ENCODE data around the gene GLIPR2.
"Not testable (repeated sequence)": the region's sequence is repeated elsewhere in the genome, so short reads cannot be mapped to it uniquely, and the experiment has no call there.

GLIPR2 gene

DNA sequence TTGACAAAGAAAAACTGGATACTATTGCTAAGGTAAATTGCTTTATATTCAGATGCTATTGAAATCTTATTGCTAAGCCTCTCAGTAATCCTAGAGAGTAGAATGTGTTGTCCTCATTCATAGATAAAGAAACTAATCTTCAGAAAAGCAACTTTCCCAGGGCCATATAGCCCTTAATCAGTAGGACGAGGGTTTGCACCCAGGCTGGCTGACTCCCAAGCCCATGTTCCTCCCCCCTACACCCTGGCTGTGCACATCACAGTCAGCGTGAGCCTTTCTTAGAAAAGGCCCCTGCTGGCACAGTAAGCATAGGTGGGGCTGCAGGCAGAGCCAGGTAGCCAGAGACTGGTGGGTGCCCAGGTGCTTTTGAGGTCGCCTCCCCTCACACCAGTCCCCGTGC lies 15.8 kb upstream of the GLIPR2 start:
- no peak overlapping the region for H3K4me3 ChIP-seq (ENCODE audit: low read depth in 1 of 2, low read length in 2 of 2)
- H3K36me3 ChIP-seq (ENCODE audit: control insufficient read depth in 1 of 2, insufficient read depth in 2 of 2, low read length in 2 of 2), result peaks cover 0 to 8% of the 10 kb centered on the region in 2 donors
- no peak overlapping the region for H3K9ac ChIP-seq (ENCODE audit: low read depth in 1 of 2, low read length in 2 of 2)
- peaks cover 5 to 10% of the 10 kb centered on the region in 2 donors for H3K4me1 ChIP-seq (ENCODE audit: control insufficient read depth in 1 of 2, insufficient read depth in 2 of 2, low read length in 2 of 2)
- no peak overlapping the region for H3K27ac ChIP-seq (ENCODE audit: low read depth, low read length)
- no peaks in the 10 kb centered on the region for H3K27me3 ChIP-seq (ENCODE audit: control insufficient read depth in 1 of 2, insufficient read depth in 2 of 2, low read length in 2 of 2)
- no peaks in the 10 kb centered on the region for H3K9me3 ChIP-seq (ENCODE audit: control insufficient read depth in 1 of 2, low read length in 2 of 2)

DNA sequence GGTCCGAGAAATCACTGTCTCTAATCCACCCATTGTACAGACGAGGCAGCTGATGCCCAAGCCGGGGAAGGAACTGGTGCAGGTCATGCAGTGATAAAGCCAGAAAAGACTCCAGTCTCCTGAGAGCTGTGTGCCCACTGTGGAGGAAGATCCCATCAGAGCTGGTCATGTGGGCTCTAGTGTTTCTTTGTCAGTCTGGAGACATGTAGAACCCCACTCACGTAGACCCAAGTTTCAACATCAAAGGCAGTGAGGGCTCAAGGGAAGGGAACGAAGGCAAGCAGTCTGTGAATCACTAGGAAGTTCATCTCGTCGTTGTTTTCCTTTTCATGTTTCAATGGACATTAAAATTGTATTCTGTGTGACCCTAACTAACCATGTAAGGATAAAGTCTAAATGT lies 14.6 kb upstream of the GLIPR2 start:
- no peaks in the 10 kb centered on the region for H3K9me3 ChIP-seq (ENCODE audit: control insufficient read depth in 1 of 2, low read length in 2 of 2)
- no peaks in the 10 kb centered on the region for H3K27me3 ChIP-seq (ENCODE audit: control insufficient read depth in 1 of 2, insufficient read depth in 2 of 2, low read length in 2 of 2)
- no peak overlapping the region for H3K4me3 ChIP-seq (ENCODE audit: low read depth in 1 of 2, low read length in 2 of 2)
- no peak overlapping the region for H3K9ac ChIP-seq (ENCODE audit: low read depth in 1 of 2, low read length in 2 of 2)
- H3K4me1 ChIP-seq (ENCODE audit: control insufficient read depth in 1 of 2, insufficient read depth in 2 of 2, low read length in 2 of 2), result peaks cover 18 to 22% of the 10 kb centered on the region in 2 donors
- peaks cover 0 to 8% of the 10 kb centered on the region in 2 donors for H3K36me3 ChIP-seq (ENCODE audit: control insufficient read depth in 1 of 2, insufficient read depth in 2 of 2, low read length in 2 of 2)
- no peak overlapping the region for H3K27ac ChIP-seq (ENCODE audit: low read depth, low read length)

- Histone ChIP-seq H3K9me3 (ENCODE audit: control insufficient read depth in 1 of 2, low read length in 2 of 2) (no peaks in the 10 kb centered on the region), H3K27me3 (ENCODE audit: control insufficient read depth in 1 of 2, insufficient read depth in 2 of 2, low read length in 2 of 2) (no peaks in the 10 kb centered on the region), H3K4me1 (ENCODE audit: control insufficient read depth in 1 of 2, insufficient read depth in 2 of 2, low read length in 2 of 2) (peaks cover 28 to 36% of the 10 kb centered on the region in 2 donors), H3K4me3 (ENCODE audit: low read depth in 1 of 2, low read length in 2 of 2) (no peak overlapping the region), H3K27ac (ENCODE audit: low read depth, low read length) (no peak overlapping the region), H3K36me3 (ENCODE audit: control insufficient read depth in 1 of 2, insufficient read depth in 2 of 2, low read length in 2 of 2) (peaks cover 0 to 8% of the 10 kb centered on the region in 2 donors), H3K9ac (ENCODE audit: low read depth in 1 of 2, low read length in 2 of 2) (no peak overlapping the region)
These were observed 13.0 kb upstream of the GLIPR2 start for GRCh38 chr9:36123515-36123914.

DNA sequence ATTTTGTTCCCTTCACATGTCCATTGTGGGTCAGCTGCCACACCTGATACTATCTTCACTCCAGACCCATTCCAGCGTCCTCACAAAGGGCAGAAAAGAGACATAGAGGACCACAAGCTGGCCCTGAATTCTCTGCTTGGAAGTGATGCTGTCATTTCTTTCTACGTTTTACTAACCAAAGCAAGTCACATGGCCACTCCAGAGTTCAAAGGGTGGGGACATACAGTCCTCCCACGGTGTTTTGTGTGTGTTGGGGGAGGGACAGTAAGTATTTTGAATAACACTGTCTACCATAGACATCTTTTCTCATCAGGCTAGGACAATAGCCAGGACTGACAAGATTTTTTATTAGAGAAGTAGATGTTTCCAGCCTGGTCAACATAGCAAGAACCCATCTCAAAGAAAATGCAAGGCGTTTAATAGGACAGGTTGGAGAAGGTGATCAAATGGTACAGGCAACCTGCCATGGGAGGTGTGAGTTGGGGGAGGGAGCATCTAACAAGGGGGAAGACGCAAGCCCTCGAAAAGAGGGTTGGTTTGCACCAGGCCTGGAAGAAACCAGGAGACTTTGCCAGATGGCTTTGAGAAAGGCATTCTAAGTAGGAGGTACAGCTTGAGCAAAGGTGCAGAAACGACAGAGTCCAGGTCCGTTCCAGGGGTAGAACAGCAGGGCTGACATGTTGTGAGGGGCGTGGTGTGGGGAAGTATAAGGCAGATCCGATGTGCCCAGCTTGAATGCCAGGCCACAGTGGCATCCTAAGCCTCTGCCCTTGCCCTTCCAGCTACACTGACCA lies 11.3 kb upstream of the GLIPR2 start:
- Histone ChIP-seq H3K9me3 (ENCODE audit: control insufficient read depth in 1 of 2, low read length in 2 of 2) (no peaks in the 10 kb centered on the region), H3K27ac (ENCODE audit: low read depth, low read length) (no peak overlapping the region), H3K9ac (ENCODE audit: low read depth in 1 of 2, low read length in 2 of 2) (no peak overlapping the region), H3K4me3 (ENCODE audit: low read depth in 1 of 2, low read length in 2 of 2) (no peak overlapping the region), H3K4me1 (ENCODE audit: control insufficient read depth in 1 of 2, insufficient read depth in 2 of 2, low read length in 2 of 2) (peaks cover 28 to 36% of the 10 kb centered on the region in 2 donors), H3K27me3 (ENCODE audit: control insufficient read depth in 1 of 2, insufficient read depth in 2 of 2, low read length in 2 of 2) (no peaks in the 10 kb centered on the region), H3K36me3 (ENCODE audit: control insufficient read depth in 1 of 2, insufficient read depth in 2 of 2, low read length in 2 of 2) (peaks cover 0 to 8% of the 10 kb centered on the region in 2 donors)

- Histone ChIP-seq H3K27ac (ENCODE audit: low read depth, low read length) (no peak overlapping the region), H3K4me1 (ENCODE audit: control insufficient read depth in 1 of 2, insufficient read depth in 2 of 2, low read length in 2 of 2) (peaks cover 28 to 36% of the 10 kb centered on the region in 2 donors), H3K4me3 (ENCODE audit: low read depth in 1 of 2, low read length in 2 of 2) (peak overlapping the region in 1 of 2 donors; percentile 8), H3K36me3 (ENCODE audit: control insufficient read depth in 1 of 2, insufficient read depth in 2 of 2, low read length in 2 of 2) (peaks cover 0 to 8% of the 10 kb centered on the region in 2 donors), H3K9me3 (ENCODE audit: control insufficient read depth in 1 of 2, low read length in 2 of 2) (no peaks in the 10 kb centered on the region), H3K27me3 (ENCODE audit: control insufficient read depth in 1 of 2, insufficient read depth in 2 of 2, low read length in 2 of 2) (no peaks in the 10 kb centered on the region), H3K9ac (ENCODE audit: low read depth in 1 of 2, low read length in 2 of 2) (no peak overlapping the region)
These were observed 10.4 kb upstream of the GLIPR2 start for GRCh38 chr9:36126016-36126730.

- Histone ChIP-seq H3K4me3 (ENCODE audit: low read depth in 1 of 2, low read length in 2 of 2) (no peak overlapping the region), H3K36me3 (ENCODE audit: control insufficient read depth in 1 of 2, insufficient read depth in 2 of 2, low read length in 2 of 2) (peaks cover 0 to 2% of the 10 kb centered on the region in 2 donors), H3K27me3 (ENCODE audit: control insufficient read depth in 1 of 2, insufficient read depth in 2 of 2, low read length in 2 of 2) (no peaks in the 10 kb centered on the region), H3K9me3 (ENCODE audit: control insufficient read depth in 1 of 2, low read length in 2 of 2) (no peaks in the 10 kb centered on the region), H3K4me1 (ENCODE audit: control insufficient read depth in 1 of 2, insufficient read depth in 2 of 2, low read length in 2 of 2) (peaks cover 28 to 36% of the 10 kb centered on the region in 2 donors), H3K27ac (ENCODE audit: low read depth, low read length) (no peak overlapping the region), H3K9ac (ENCODE audit: low read depth in 1 of 2, low read length in 2 of 2) (no peak overlapping the region)
These were observed 8.8 kb upstream of the GLIPR2 start for GRCh38 chr9:36127652-36128244.

GRCh38 chr9:36128349-36128748 lies 8.2 kb upstream of the GLIPR2 start:
- H3K27ac ChIP-seq (ENCODE audit: low read depth, low read length), result no peak overlapping the region
- H3K27me3 ChIP-seq (ENCODE audit: control insufficient read depth in 1 of 2, insufficient read depth in 2 of 2, low read length in 2 of 2), result no peaks in the 10 kb centered on the region
- H3K9ac ChIP-seq (ENCODE audit: low read depth in 1 of 2, low read length in 2 of 2), result no peak overlapping the region
- H3K36me3 ChIP-seq (ENCODE audit: control insufficient read depth in 1 of 2, insufficient read depth in 2 of 2, low read length in 2 of 2), result no peaks in the 10 kb centered on the region
- no peaks in the 10 kb centered on the region for H3K9me3 ChIP-seq (ENCODE audit: control insufficient read depth in 1 of 2, low read length in 2 of 2)
- H3K4me1 ChIP-seq (ENCODE audit: control insufficient read depth in 1 of 2, insufficient read depth in 2 of 2, low read length in 2 of 2), result peaks cover 28 to 36% of the 10 kb centered on the region in 2 donors
- H3K4me3 ChIP-seq (ENCODE audit: low read depth in 1 of 2, low read length in 2 of 2), result no peak overlapping the region

- Histone ChIP-seq H3K9me3 (ENCODE audit: control insufficient read depth in 1 of 2, low read length in 2 of 2) (no peaks in the 10 kb centered on the region), H3K27ac (ENCODE audit: low read depth, low read length) (no peak overlapping the region), H3K9ac (ENCODE audit: low read depth in 1 of 2, low read length in 2 of 2) (no peak overlapping the region), H3K4me3 (ENCODE audit: low read depth in 1 of 2, low read length in 2 of 2) (no peak overlapping the region), H3K36me3 (ENCODE audit: control insufficient read depth in 1 of 2, insufficient read depth in 2 of 2, low read length in 2 of 2) (no peaks in the 10 kb centered on the region), H3K4me1 (ENCODE audit: control insufficient read depth in 1 of 2, insufficient read depth in 2 of 2, low read length in 2 of 2) (peaks cover 28 to 36% of the 10 kb centered on the region in 2 donors), H3K27me3 (ENCODE audit: control insufficient read depth in 1 of 2, insufficient read depth in 2 of 2, low read length in 2 of 2) (no peaks in the 10 kb centered on the region)
These were observed 7.4 kb upstream of the GLIPR2 start for GRCh38 chr9:36129139-36129538.

GRCh38 chr9:36131666-36132065 lies 4.9 kb upstream of the GLIPR2 start:
- not testable (repeated sequence) for H3K9ac ChIP-seq (ENCODE audit: low read depth in 1 of 2, low read length in 2 of 2); H3K27me3 ChIP-seq (ENCODE audit: control insufficient read depth in 1 of 2, insufficient read depth in 2 of 2, low read length in 2 of 2); H3K36me3 ChIP-seq (ENCODE audit: control insufficient read depth in 1 of 2, insufficient read depth in 2 of 2, low read length in 2 of 2); H3K4me3 ChIP-seq (ENCODE audit: low read depth in 1 of 2, low read length in 2 of 2); H3K9me3 ChIP-seq (ENCODE audit: control insufficient read depth in 1 of 2, low read length in 2 of 2); H3K27ac ChIP-seq (ENCODE audit: low read depth, low read length)
- peaks cover 13 to 22% of the 10 kb centered on the region in 2 donors for H3K4me1 ChIP-seq (ENCODE audit: control insufficient read depth in 1 of 2, insufficient read depth in 2 of 2, low read length in 2 of 2)

DNA sequence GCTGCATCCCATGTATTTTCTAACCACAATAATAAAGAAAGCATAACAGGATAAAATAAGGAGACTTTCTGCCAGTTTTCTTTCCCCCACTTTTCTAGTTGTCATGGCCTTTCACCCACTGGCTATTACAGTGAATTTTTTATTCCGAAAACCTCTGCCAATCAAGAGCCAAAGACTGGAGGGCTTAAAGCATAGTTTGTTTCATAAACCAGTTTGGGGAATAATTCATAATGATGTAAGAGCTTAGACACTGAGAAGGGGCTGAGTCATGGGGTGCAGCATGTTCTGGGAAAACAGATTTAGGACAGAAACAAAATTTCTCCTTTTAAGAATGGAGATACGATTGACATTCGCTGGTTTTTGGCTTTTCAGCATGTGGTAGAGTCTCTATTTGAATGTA lies 4.4 kb upstream of the GLIPR2 start:
- Histone ChIP-seq H3K36me3 (ENCODE audit: control insufficient read depth in 1 of 2, insufficient read depth in 2 of 2, low read length in 2 of 2) (no peaks in the 10 kb centered on the region), H3K4me1 (ENCODE audit: control insufficient read depth in 1 of 2, insufficient read depth in 2 of 2, low read length in 2 of 2) (peaks cover 11 to 20% of the 10 kb centered on the region in 2 donors), H3K27me3 (ENCODE audit: control insufficient read depth in 1 of 2, insufficient read depth in 2 of 2, low read length in 2 of 2) (peaks cover 0 to 7% of the 10 kb centered on the region in 2 donors), H3K4me3 (ENCODE audit: low read depth in 1 of 2, low read length in 2 of 2) (no peak overlapping the region), H3K9me3 (ENCODE audit: control insufficient read depth in 1 of 2, low read length in 2 of 2) (no peaks in the 10 kb centered on the region), H3K9ac (ENCODE audit: low read depth in 1 of 2, low read length in 2 of 2) (no peak overlapping the region), H3K27ac (ENCODE audit: low read depth, low read length) (no peak overlapping the region)

Data from duodenal mucosa (tissue), 2 donors.